HG03135 (cell line): ENCODE results near the gene TGFBRAP1.

ENCODE experiments used
- ATAC-seq: cut with Tn5 transposase; IDR thresholded peaks from one replicate; pipeline ENCODE4 v1.9.1; 2021; ENCODE audit warnings: mild to moderate bottlenecking, moderate library complexity; ENCODE audit not compliant: unreplicated experiment

The TGFBRAP1 gene, protein sequence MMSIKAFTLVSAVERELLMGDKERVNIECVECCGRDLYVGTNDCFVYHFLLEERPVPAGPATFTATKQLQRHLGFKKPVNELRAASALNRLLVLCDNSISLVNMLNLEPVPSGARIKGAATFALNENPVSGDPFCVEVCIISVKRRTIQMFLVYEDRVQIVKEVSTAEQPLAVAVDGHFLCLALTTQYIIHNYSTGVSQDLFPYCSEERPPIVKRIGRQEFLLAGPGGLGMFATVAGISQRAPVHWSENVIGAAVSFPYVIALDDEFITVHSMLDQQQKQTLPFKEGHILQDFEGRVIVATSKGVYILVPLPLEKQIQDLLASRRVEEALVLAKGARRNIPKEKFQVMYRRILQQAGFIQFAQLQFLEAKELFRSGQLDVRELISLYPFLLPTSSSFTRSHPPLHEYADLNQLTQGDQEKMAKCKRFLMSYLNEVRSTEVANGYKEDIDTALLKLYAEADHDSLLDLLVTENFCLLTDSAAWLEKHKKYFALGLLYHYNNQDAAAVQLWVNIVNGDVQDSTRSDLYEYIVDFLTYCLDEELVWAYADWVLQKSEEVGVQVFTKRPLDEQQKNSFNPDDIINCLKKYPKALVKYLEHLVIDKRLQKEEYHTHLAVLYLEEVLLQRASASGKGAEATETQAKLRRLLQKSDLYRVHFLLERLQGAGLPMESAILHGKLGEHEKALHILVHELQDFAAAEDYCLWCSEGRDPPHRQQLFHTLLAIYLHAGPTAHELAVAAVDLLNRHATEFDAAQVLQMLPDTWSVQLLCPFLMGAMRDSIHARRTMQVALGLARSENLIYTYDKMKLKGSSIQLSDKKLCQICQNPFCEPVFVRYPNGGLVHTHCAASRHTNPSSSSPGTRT

DNA sequence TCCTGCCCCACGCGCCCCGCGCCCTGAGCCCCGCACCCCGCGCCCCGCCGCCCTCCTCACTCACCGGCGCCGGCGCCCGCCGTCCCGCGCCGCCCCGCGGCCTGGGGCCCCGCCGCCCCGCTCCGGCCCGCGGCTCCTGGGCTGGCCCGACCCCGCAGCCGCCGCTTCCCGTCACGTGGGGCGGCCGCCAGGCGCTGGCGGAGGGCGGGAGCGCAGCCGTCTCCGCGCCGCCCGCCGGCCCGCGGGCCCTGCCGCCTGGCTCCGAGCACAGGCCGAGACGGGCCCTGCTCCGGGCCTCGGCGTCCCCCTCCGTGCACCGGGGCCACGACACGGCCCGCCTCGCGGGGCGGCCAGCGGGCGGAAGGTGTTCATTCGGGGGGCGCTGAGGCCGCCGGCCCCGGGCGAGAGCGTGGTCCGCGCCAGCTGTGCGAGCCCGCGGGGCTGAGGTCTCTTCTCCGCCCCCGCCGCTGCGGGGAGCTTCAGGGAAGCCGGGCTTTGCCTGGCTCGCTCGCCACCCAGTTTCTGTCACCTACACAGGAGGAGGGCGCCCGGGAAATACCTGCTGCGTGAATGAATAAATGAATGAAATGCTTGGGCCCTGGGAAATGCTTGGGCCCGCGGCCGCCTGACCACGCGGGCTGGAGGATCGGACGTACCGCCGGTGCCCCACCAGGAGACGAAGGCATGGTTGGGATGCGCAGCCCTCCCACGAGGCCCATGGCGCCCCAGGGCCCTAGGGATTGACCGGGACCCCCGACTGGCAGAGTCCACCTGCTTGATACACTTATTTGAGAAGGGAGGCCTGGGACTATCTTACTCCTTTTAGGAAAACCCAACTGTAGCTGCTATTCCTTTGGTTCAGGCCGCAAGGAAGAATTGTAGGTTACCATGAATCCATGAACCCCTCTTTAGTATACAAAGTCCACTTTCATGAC, at the start of gene TGFBRAP1:
TGFBRAP1 (minus strand) TSS at position 175 of the 935 bp plus-strand sequence. CDS start 21,434 bp downstream, outside the sequence.
- ATAC-seq: peak; percentile 75

DNA sequence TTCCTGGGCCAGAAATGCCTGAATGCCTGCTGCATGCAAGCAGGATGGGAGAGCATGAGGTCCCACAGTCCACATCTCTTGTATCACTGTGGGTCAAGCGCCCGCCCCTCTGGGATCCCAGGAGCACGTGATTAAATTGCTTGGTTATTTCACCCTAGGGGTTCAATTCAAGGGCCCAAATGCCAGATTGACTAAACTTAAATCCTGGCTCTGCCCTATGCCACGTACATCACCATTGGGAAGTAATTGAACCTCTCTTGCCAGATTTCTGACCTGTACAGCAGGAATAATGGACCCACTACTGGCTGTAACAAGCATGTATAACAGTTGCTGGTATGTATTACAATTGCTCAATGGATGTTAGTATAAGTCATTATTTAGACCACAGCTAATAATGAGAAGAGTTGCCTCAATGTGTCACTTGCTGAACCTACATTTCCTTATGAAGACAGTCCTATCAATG, 49.4 kb upstream of the TGFBRAP1 start:
- no peak for ATAC-seq

DNA sequence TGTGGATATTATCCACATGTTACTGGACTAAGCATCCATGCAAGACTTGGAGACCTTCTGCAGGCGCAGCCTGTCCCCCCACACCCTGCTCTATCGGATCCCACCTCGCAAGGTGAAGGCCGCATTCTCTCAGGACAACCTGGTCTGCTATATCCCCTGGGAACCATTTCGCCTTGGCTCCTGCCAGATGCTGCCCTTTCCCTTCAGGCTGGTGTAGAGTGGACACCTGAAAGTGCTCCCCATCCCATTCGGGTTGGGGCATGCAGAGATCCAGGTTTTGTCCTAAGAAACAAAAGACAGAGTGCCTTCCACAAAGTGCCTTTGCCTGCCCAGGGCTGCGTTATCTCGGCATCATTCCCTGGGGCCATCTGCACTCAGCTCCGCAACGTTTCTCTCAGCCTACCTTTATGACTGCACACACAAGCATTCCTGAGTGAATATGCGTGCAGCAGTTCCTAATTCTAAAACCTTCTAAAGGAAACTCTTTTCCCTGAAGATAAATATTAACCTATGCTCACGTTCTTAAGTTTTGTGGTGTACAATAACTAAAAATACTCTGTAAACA, 48.8 kb upstream of the TGFBRAP1 start:
- ATAC-seq: no peak

DNA sequence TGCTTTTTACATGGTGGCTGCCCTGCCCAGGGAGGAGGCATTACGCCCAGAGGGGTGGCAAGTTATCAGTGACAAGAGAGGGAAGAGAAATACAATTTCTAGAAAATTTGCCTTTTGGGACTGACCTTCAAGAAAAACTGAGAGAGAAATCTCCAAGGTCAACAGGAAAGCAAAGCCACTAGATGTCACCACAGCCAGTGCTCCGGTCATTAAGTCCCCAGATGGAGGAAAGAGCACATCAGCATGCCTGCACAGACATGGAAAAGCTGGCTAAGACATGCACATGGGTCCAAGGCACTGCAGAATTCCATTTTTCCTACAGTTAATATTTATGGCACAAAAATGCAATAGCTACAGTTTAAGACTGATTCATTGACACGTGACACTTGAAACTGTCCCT, 48.3 kb upstream of the TGFBRAP1 start:
- ATAC-seq: no peak

DNA sequence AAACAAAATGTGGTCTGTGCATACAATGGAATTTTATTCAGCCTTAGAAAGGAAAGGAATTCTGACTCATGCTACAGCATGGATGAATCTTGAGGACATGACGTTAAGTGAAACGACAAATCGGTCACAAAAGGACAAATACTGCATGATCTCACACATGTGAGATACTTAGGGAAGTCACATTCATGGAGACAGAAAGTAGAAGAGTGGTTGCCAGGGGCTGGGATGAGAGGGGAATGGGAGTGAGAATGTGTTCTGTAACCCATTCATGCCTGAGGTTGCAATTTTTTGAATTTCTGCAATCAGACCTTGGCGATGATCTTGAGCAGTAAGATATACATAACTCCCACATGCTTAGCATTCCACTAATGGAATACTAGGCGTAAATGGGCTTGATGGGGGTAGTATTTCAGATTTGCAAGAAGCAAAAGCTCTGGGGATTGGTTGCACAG, 47.3 kb upstream of the TGFBRAP1 start:
- no peak for ATAC-seq

DNA sequence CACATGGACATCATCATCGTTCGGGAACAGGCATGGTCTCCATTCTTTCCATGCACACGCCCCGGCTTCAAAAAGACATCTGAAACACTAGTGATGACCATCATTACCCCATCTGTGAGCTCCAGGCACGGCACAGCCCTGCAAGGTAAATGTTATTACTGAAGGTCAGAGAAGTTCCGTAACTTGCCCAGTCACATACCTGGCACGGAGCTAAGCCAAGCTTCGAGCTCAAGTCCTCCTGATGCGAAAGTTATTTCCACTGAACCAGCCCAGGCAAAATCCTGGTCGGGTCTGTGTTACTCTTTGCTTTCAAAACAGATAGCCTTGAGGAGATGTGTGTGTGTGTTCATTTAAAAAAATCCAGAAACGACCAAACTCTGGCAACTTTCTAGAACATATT, 46.5 kb upstream of the TGFBRAP1 start:
- ATAC-seq: no peak

DNA sequence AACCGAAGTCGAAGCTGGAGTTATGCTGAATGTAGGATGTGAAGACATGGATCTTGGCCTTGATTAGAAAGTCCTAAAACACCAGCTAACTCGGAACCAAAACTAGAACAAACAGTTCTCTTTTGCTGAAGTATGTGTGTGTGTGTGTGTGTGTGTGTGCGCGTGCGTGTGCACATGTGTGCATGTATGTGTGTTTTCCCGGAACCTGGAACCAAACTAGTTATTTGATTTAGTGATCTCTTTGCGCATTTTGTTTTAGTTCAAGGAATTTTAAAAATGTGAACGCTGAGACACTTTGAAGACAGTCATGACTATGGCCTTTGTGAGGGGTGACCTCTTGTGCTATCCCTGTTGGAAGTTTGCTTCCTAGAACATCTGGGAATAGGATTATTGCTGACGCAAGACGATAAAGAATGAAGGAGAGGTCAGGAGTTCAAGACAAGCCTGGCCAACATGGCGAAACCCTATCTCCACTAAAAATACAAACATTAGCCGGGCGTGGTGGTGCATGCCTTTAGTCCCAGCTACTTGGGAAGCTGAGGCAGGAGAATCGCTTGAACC, 45.5 kb upstream of the TGFBRAP1 start:
- no peak for ATAC-seq

DNA sequence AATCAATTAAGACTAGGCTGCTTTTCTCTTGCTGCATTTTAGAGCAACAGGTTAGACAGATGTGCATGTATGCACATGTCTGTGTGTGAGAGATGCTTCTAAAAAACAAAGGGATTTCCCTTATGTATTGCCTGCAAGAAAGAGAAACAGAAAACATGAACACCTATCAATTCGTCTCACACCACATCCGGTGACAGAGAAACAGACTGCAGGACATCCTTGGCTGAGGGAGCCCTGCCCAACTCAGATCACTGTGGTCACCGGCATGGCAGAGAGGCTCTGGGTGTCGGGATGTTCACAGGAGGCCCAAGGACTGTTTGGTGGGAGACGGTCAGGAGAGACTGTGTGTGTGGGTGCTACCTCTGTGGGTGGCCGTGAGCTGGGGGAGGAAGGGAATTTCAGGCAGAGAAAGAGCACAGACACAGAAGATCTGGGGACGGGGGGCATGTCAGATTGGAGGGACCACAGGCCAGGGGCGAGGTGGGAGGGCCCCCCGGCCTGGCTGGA, 44.4 kb upstream of the TGFBRAP1 start:
- peak; percentile 64 for ATAC-seq

DNA sequence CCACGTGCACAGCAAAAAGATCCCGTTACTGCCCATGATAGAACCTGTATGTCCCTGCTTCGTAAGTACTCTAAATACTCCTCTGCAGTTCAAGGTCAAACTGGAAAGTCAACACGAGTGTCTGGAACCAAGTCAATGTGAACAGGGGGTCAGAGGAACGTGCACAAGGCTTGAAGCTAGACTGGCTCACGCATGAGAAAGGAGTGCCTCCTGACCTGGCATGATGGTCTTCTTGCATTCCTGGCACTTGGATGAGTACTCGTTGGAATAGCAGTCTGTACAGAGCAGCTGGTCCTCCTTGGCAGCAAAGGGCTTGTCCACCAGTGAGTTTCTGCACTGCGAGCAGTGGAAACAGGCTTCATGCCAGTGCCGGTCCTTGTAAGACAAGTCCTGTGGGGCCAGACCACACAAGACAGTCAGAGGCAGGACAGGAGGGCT, 43.8 kb upstream of the TGFBRAP1 start:
- no peak for ATAC-seq

DNA sequence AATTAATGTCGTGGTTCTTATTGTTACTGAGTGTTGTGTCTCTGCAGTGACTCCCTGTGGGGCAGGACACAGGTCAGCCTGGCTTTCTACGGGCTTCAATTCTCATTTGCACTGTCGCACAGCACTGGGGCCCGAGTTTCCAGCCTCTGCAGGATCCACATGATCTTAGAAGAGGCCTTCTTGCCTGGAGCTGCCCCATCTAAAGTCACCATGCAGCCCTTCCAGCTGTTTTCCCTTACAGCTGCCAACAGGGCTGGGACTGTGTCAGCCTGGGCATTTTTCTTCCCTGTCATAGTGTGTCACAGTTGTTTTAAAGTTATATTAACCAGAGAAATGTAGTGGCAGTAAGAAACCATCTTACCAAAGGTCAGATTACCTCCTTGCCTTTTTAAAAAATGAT, 42.3 kb upstream of the TGFBRAP1 start:
- ATAC-seq: no peak

DNA sequence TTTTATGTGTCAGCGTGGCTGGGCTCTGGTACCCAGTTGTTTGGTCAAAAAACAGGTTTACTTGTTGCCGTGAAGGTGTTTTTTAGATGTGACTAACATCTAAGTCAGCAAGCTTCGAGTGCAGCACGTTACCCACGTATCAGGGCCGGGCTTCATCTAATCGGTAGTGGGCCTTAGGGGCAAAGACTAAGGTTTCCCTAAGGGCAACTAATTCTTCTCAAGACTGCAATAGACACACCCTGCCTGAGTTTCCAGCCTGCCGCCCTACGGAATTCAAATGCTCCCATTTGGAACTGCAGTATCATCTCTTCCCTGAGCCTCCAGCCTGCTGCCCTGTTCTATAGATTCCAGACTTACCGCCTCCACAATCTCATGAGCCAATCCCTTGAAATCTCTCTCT, 41.6 kb upstream of the TGFBRAP1 start:
- ATAC-seq: no peak

DNA sequence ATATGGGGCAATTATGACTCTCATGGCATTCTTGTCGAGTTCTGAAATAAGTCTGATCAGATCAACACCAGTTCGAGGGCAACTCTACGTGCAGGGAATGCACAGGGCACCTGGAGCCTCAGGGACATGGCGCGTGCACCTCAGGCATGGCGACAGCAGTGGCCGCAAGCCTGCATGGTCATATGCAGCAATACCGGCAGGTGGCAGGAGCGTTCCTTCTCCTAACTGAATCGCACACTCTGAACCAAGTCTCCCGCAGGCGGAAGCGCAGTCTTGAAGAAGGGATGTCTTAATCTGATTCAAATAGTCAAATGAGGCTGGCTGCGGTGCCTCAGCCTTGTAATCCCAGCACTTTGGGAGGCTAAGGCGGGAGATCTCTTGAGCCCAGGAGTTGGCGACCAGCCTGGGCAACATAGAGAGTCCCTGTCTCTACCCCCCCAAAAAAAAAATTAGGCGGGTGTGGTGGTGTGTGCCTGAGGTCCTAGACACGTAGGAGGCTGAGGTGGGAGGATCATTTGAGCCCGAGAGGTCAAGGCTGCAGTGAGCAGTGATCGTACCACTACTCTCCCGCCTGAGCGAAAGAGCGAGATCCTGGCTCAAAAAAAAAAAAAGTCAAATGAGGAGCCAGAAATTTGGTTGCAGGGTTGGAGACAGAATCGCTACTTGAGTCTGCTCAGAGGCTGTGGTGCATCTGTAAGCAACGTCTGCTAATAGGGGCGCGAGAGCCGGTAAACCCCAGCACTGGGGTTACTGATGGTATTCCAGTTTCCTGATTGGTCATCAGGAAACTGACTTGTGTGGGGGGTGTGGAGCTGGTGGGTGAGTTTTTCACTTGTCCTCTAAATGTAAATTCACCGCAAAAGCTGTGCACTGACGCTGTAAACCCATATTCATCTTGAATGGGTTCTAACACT, 40.5 kb upstream of the TGFBRAP1 start:
- ATAC-seq: peak; percentile 96

DNA sequence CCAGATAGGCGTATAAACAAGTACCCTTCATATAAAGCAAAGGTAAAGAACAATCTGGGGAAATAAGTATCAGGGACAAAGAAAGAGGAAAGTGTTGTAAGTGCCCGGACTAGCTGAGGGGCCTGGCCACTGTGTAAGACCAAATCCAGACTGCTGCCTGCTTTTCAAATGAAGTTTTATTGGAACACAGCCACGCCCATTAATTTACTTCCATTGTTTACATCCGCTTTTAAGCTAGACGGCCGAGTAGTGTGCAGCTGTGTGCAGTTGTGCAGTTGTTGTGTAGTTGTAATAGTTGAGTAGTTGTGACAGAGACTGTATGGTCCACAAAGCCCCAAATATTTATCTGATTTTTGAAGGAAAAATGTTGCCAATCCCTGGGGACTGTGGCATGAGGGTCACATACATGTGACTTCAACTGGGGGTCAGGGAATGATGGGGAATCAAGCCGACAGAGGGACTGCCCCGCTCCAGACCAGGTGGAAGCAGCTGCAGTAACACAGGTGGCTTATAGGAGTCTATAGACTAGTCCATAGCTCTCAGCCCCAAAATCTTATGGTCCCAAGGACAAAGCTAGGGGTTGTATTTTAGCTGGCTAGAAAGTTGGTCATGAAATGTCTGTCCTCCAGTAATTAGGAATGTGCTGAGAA, 39.3 kb upstream of the TGFBRAP1 start:
- no peak for ATAC-seq

DNA sequence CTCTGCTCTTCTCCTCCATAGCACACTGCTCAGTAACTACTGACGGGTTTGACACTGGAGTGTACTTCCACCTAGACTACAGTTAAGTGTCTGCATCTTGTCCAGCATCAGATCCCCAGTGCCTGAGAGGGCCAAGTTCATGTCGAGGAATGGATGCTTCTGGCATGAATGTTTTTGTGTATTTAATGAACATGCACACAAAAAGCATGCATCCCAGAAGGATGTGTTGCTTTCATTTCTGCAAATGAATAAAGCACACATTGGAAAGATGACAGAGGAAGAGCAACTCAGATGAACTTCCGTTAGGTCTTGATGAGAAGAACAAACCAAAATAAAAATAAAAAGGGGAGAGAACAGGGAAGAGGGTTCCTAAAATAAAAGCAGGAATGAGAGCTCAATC, 35.7 kb upstream of the TGFBRAP1 start:
- ATAC-seq: no peak

DNA sequence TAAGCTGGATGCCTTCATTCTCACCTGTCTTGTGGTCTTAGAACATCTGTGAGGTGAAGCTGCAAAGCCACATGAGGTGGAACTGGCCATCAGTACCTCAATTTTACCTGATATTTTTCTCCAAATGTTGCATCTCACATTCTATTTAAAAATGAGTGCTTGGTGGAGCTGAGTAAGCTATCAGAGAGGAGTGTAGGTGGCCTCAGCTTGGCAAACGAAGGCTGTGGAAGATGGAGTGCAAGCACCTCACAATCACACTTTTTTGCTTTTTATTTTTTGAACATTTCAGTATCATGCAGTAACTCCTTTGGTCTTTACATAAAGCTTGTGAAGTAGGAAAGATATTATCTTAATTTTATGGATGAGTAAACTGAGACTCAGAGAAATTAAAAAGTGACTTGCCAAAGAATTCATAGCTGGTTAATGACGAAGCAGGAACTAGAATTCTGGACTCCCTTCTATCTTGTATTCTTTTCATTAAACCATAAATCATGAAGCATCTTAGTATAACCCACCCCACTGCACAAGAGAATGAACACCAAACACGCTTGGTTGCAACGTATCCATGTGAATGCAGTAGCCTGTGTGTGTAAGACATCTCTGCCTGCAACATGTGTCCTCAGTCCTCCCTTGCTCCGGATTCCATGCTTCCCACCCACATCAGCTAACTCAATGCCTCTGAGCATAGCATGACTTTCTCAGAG, 35.1 kb upstream of the TGFBRAP1 start:
- no peak for ATAC-seq

DNA sequence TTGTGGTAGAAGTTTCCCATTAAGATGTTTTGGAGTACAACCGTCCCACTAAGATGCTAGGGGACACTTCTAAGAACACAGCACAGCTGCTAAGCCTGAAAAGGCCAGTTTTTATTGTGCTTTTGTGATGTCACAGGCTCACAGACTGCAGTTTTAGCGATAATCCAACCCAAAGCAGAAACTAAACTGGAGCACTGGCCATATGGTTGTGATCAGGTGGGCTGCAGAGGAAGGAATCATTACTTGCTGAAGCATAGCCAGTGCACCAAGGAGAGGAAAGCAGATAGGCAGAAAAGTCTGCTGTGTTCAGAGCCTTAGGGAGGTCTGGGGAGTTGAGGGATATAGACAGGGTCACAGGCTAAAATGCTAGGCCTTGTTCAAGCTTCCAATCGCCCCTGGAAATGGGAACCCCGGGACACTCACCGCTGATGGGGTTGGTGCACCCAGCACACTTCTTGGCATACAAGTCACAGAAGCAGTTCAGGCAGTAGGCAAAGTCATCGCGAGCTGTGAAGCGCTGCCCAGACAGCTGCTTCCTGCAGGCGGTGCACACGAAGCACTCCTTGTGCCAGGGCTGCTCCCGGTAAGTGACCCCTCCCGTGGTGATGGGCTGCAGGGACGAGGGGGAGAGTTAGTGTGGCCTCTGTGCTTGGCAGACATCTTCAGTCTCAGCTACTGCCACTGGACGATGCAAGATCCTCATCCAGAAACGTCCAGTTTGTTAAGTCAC, 33.5 kb upstream of the TGFBRAP1 start:
- ATAC-seq: no peak
